Measurements from ENCODE around the gene TMEM218. TPM values are rescaled to one million over a fixed set of nuclear protein-coding genes. Genes with fewer than 3 reads are reported as not detected.

TMEM218 gene
- total RNA-seq, 1 experiment from 2014 or later = 14.3 TPM

DNA sequence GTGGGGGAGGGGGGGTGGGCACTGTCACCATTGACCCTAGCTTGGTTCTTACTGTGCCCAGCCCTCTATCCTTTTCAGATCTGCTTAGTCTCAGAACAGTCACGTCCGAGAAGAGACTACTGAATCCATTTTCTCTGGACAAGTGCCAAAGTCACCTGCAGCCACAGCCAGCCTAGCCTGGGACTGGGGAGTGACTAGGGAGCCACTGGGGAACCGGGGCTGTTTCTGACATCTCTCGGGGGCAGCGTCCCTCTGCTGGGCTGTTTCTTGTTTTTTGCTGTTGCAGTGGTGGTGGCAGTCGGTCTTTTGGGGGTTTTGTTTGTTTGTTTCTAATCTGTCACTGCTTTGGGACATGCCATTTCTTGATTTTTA lies 39.6 kb downstream of the TMEM218 start:
- no peak overlapping the region for H3T11ph ChIP-seq (ENCODE audit: low read length)
- no peak for DNase-seq
- TF ChIP-seq, protein P1, sequence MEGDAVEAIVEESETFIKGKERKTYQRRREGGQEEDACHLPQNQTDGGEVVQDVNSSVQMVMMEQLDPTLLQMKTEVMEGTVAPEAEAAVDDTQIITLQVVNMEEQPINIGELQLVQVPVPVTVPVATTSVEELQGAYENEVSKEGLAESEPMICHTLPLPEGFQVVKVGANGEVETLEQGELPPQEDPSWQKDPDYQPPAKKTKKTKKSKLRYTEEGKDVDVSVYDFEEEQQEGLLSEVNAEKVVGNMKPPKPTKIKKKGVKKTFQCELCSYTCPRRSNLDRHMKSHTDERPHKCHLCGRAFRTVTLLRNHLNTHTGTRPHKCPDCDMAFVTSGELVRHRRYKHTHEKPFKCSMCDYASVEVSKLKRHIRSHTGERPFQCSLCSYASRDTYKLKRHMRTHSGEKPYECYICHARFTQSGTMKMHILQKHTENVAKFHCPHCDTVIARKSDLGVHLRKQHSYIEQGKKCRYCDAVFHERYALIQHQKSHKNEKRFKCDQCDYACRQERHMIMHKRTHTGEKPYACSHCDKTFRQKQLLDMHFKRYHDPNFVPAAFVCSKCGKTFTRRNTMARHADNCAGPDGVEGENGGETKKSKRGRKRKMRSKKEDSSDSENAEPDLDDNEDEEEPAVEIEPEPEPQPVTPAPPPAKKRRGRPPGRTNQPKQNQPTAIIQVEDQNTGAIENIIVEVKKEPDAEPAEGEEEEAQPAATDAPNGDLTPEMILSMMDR (conservative IDR thresholded peaks at IDR 0.05) = no peak
- no peaks in the 10 kb centered on the region for H3K4me1 ChIP-seq (ENCODE audit: insufficient read depth, low read length)
- H2AK5ac ChIP-seq (ENCODE audit: insufficient read length, low read length) = no peak overlapping the region
- H3K4me3 Mint-ChIP-seq = no peak overlapping the region
- H3K9me3 Mint-ChIP-seq = no peaks in the 10 kb centered on the region
- H3K4ac ChIP-seq (ENCODE audit: low read depth, low read length) = no peak overlapping the region
- no peaks in the 10 kb centered on the region for H3K79me2 ChIP-seq (ENCODE audit: insufficient read depth, low read length)
- H3K79me1 ChIP-seq (ENCODE audit: insufficient read depth, low read depth, low read length, poor library complexity, severe bottlenecking) = no peaks in the 10 kb centered on the region
- no peak overlapping the region for H2BK5ac ChIP-seq (ENCODE audit: insufficient read length, low read length)
- no peak overlapping the region for H3K4me2 ChIP-seq (ENCODE audit: insufficient read depth, insufficient read length, low read length)
- H3K23me2 ChIP-seq (ENCODE audit: insufficient read length, low read depth, low read length, poor library complexity, severe bottlenecking) = no peaks in the 10 kb centered on the region
- no peak overlapping the region for H4K91ac ChIP-seq (ENCODE audit: insufficient read length, low read depth, low read length)
- no peak overlapping the region for H3K27ac Mint-ChIP-seq
- no peak overlapping the region for H2BK12ac ChIP-seq (ENCODE audit: insufficient read length, low read depth, low read length)
- H2BK20ac ChIP-seq (ENCODE audit: low read depth, low read length, poor library complexity, severe bottlenecking) = no peak overlapping the region
- H3K56ac ChIP-seq (ENCODE audit: insufficient read length, low read depth, low read length) = no peak overlapping the region
- no peak overlapping the region for H2BK15ac ChIP-seq (ENCODE audit: low read depth, low read length)
- peaks cover 16 to 22% of the 10 kb centered on the region in 2 experiments for H3K4me1 Mint-ChIP-seq
- H2AFZ ChIP-seq (ENCODE audit: low read length) = no peak overlapping the region
- no peaks in the 10 kb centered on the region for H3K27me3 ChIP-seq (ENCODE audit: insufficient read depth, low read length)
- no peaks in the 10 kb centered on the region for H4K20me1 ChIP-seq (ENCODE audit: control insufficient read depth, insufficient read depth, insufficient read length)
- H3K23ac ChIP-seq (ENCODE audit: insufficient read length, low read depth, low read length) = no peak overlapping the region
- H3K36me3 Mint-ChIP-seq (ENCODE audit: insufficient read depth in 1 of 3, low read depth in 3 of 3) = no peaks in the 10 kb centered on the region
- H3K18ac ChIP-seq (ENCODE audit: insufficient read length, low read depth, low read length) = no peak overlapping the region
- H4K5ac ChIP-seq (ENCODE audit: insufficient read length, low read depth, low read length) = no peak overlapping the region
- no peak overlapping the region for H3K9ac ChIP-seq (ENCODE audit: extremely low read depth, insufficient read length, low read length)
- H2BK120ac ChIP-seq (ENCODE audit: low read depth, low read length, poor library complexity, severe bottlenecking) = no peak overlapping the region
- no peak overlapping the region for H4K8ac ChIP-seq (replicated peaks; ENCODE audit: insufficient read length, low read depth, low read length)
- no peaks in the 10 kb centered on the region for H3K9me3 ChIP-seq (ENCODE audit: control insufficient read depth, low read depth, low read length)
- no peak overlapping the region; the same call in 1 of the 2 replicates for H3K14ac ChIP-seq (ENCODE audit: insufficient read depth, low read length)
- no CpG with 5 or more reads among the region's 6 CpGs for WGBS (ENCODE audit: extremely low coverage, insufficient read length, low lambda C conversion rate)
- peaks cover 13% of the 10 kb centered on the region for H3K27me3 Mint-ChIP-seq (ENCODE audit: low read depth)
- H3K27ac ChIP-seq (ENCODE audit: insufficient read length, low read depth, low read length) = no peak overlapping the region

Measured in H9 (cell line).